Endothelial cell of umbilical vein (primary cell): ENCODE measurements around the gene PAX5. TPM values are rescaled to one million over a fixed set of nuclear protein-coding genes. Genes with fewer than 3 reads are reported as not detected.

Experiments
- BruUV-seq: library from RNA; stranded (reverse); fragments of 400-500 nt; replicated peaks from 2 replicates; lab custom pipeline; 2021; lab: Mats Ljungman, UMichigan
- CTCF ChIA-PET: fragments of 300-600, 350-600 bp; sonication (Branson Sonifier 250); formaldehyde crosslinking; loops from one replicate; lab custom pipeline; 2021; ENCODE audit warnings: antibody characterized with exemption, inconsistent platforms; lab: Charles Lee
- POLR2A ChIA-PET: fragments of 300-600, 350-600 bp; sonication (Branson Sonifier 250); formaldehyde crosslinking; loops from one replicate; lab custom pipeline; 2021; ENCODE audit warnings: antibody characterized with exemption, inconsistent platforms; lab: Charles Lee
- DNase-seq: peaks from one replicate; pipeline ENCODE4 v3.0.0-alpha.2; 2011; ENCODE audit warnings: low read depth, low spot score
- FAIRE-seq: peaks from 2 replicates; lab custom pipeline; 2011; peaks lifted over from hg19 to GRCh38; lab: Jason Lieb, UNC
- H2AFZ ChIP-seq: 2 replicates; pipeline ENCODE4 v1.6.0; 2012; ENCODE audit warnings: low read depth, low read length, control low read depth, inconsistent platforms
- H3K27ac ChIP-seq: 2 replicates; pipeline ENCODE4 v1.5.1; 2011; ENCODE audit warnings: low read depth, mild to moderate bottlenecking, control low read depth, low read length, moderate library complexity; ENCODE audit not compliant: insufficient read depth
- H3K27me3 ChIP-seq, 2 experiments: 2 replicates each; pipeline versions ENCODE4 v1.6.0 to v1.6.1; 2011; ENCODE audit warnings: low read length in 2 of 2, mixed read lengths in 1 of 2; ENCODE audit not compliant: control insufficient read depth in 2 of 2, insufficient read depth in 2 of 2
- H3K36me3 ChIP-seq, 2 experiments: 2 replicates in 1 of 2; 3 replicates in 1 of 2; pipeline ENCODE4 v1.5.1; 2011; ENCODE audit warnings: low read length in 2 of 2, mild to moderate bottlenecking in 1 of 2, moderate library complexity in 1 of 2; ENCODE audit not compliant: control insufficient read depth in 2 of 2, insufficient read depth in 2 of 2; ENCODE audit errors: extremely low read depth in 1 of 2
- H3K4me1 ChIP-seq: 3 replicates; pipeline ENCODE4 v1.5.1; 2011; ENCODE audit warnings: mild to moderate bottlenecking, low read length; ENCODE audit not compliant: control insufficient read depth, insufficient read depth; ENCODE audit errors: extremely low read depth
- H3K4me2 ChIP-seq: 2 replicates; pipeline ENCODE4 v1.6.1; 2011; ENCODE audit warnings: low read length, control low read depth, mixed read lengths; ENCODE audit not compliant: insufficient read depth
- H3K4me3 ChIP-seq, 3 experiments: fragments of 200-600 bp in 1 of 3; sonication (generic), shearing (Covaris generic) in 1 of 3; replicated peaks in 1 of 3; 2 replicates each; pipeline ENCODE4 v1.5.1; 2011 to 2016; ENCODE audit warnings: control low read depth in 3 of 3, low read length in 3 of 3, mild to moderate bottlenecking in 2 of 3, inconsistent platforms in 1 of 3, low read depth in 1 of 3, moderate library complexity in 1 of 3; ENCODE audit not compliant: insufficient read depth in 1 of 3
- H3K79me2 ChIP-seq: 2 replicates; pipeline ENCODE4 v1.6.0; 2012; ENCODE audit warnings: low read length, inconsistent platforms; ENCODE audit not compliant: control insufficient read depth, insufficient read depth
- H3K9ac ChIP-seq: replicated peaks from 2 replicates; pipeline ENCODE3; 2011; ENCODE audit warnings: low read length, control low read depth; ENCODE audit not compliant: insufficient read depth; ENCODE audit errors: extremely low read depth
- H3K9me1 ChIP-seq: replicated peaks from 3 replicates; pipeline ENCODE4 v1.6.0; 2011; ENCODE audit warnings: mild to moderate bottlenecking, low read length; ENCODE audit not compliant: control insufficient read depth, insufficient read depth; ENCODE audit errors: extremely low read depth
- H3K9me3 ChIP-seq: replicated peaks from 2 replicates; pipeline ENCODE4 v1.5.1; 2012; ENCODE audit warnings: low read length, inconsistent platforms; ENCODE audit not compliant: control insufficient read depth, insufficient read depth
- H4K20me1 ChIP-seq: replicated peaks from 2 replicates; pipeline ENCODE3; 2011; ENCODE audit warnings: mild to moderate bottlenecking, low read length; ENCODE audit not compliant: control insufficient read depth, insufficient read depth; ENCODE audit errors: extremely low read depth
- EZH2 ChIP-seq: IDR thresholded peaks from 2 replicates; pipeline ENCODE4 v1.6.1; 2012; ENCODE audit warnings: borderline replicate concordance, low read depth, mild to moderate bottlenecking, moderate library complexity, low read length, inconsistent platforms; ENCODE audit not compliant: severe bottlenecking
- FOS ChIP-seq: IDR thresholded peaks from 2 replicates; pipeline ENCODE4 v1.6.1; 2011; ENCODE audit warnings: mild to moderate bottlenecking, low read length, moderate library complexity, borderline replicate concordance; ENCODE audit not compliant: insufficient read depth
- GATA2 ChIP-seq: IDR thresholded peaks from 2 replicates; pipeline ENCODE4 v1.7.0; 2011; ENCODE audit warnings: low read depth, mild to moderate bottlenecking, moderate library complexity, mixed read lengths, low read length; ENCODE audit not compliant: insufficient read length, insufficient read depth
- JUN ChIP-seq: IDR thresholded peaks from 2 replicates; pipeline ENCODE4 v1.6.1; 2011; ENCODE audit warnings: borderline replicate concordance, low read depth; ENCODE audit not compliant: insufficient read length, insufficient read depth
- MYC ChIP-seq: IDR thresholded peaks from one replicate; pipeline ENCODE4 v1.6.1; 2011; ENCODE audit warnings: mild to moderate bottlenecking, low read depth, low read length
- POLR2AphosphoS5 ChIP-seq: IDR thresholded peaks from 2 replicates; pipeline ENCODE4 v1.6.1; 2012; ENCODE audit warnings: low read depth, mild to moderate bottlenecking, control low read depth, low read length, moderate library complexity; ENCODE audit not compliant: insufficient read depth
- dilution Hi-C: fragments of 300-500 bp; cut with MboI; formaldehyde crosslinking; loops from one replicate; pipeline ENCODE4 v1.15.0; 2019; ENCODE audit warnings: low sequenced_read_pairs; ENCODE audit not compliant: extremely low pct_ligation_motif_present
- intact Hi-C: fragments of 100-400 bp; cut with micrococcal nuclease; formaldehyde crosslinking; loops from one replicate; pipeline ENCODE4 v1.10.0; 2022
- polyA plus RNA-seq, 4 experiments: library from polyadenylated mRNA; depleted of rRNA in 3 of 4; stranded (reverse) in 3 of 4; unstranded in 1 of 4; fragments of >200 nt; gene quantifications; 2 replicates each; pipeline versions ENCODE4 v1.2.1 to v1.2.3, GENCODE V29; 2011 to 2012; ENCODE audit warnings: missing spikeins in 1 of 4
- total RNA-seq: library from RNA; stranded (reverse); gene quantifications from 2 replicates; pipeline ENCODE4 v1.2.3, GENCODE V29; 2021

PAX5 gene
- total and polyA plus RNA-seq, 2 donors (not counting 3 experiments of a cell fraction or from before 2014, with no cell fraction given) = not detected

GRCh38 chr9:36842560-36843530 lies 191.2 kb downstream of the PAX5 start:
- peaks cover 0 to 2% of the 10 kb centered on the region in 2 experiments for H3K27me3 ChIP-seq
- no peaks in the 10 kb centered on the region for H3K4me1 ChIP-seq
- ChIA-PET POLR2A (no interaction called here), CTCF (no interaction called here)
- H3K4me2 ChIP-seq = no peak overlapping the region
- H4K20me1 ChIP-seq = no peaks in the 10 kb centered on the region
- intact Hi-C loops = no loop called here
- no peaks in the 10 kb centered on the region for H3K36me3 ChIP-seq
- H3K9me3 ChIP-seq = no peaks in the 10 kb centered on the region
- DNase-seq = no peak
- BruUV-seq = no TSS peak
- no peak overlapping the region for H3K4me3 ChIP-seq
- dilution Hi-C loops = no loop called here
- H3K9me1 ChIP-seq = no peaks in the 10 kb centered on the region
- no peaks in the 10 kb centered on the region for H3K79me2 ChIP-seq
- H3K27ac ChIP-seq = no peak overlapping the region
- no peak for FAIRE-seq
- TF ChIP-seq EZH2 (no peak), GATA2 (no peak), FOS (no peak), JUN (no peak), POLR2AphosphoS5 (no peak), MYC (no peak)
- no peak overlapping the region for H3K9ac ChIP-seq
- H2AFZ ChIP-seq = no peak overlapping the region
